ENCODE data around the gene ATP6V0A1. TPM values are rescaled to one million over a fixed set of nuclear protein-coding genes. Genes with fewer than 3 reads are reported as not detected.

The ATP6V0A1 gene
- total and polyA plus RNA-seq, 4 donors: 31.5 to 94.6 (median 45.2) TPM

DNA sequence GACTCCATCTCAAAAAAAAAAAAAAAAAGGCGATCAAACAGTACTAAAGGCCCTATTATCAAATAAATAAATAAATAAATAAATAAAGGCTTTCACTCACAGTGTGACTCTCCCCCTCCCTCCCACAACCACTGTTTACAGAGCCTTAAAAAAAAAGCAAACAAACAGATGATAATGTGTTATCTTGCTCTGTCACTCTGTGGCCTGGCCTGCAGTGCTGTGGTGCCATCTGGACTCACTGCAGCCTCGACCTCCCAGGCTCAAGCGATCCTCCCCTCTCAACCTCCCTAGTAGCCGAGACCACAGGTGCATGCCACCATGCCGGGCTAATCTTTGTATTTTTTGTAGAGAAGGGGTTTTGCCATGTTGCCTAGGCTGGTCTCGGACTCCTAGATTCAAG is 69.3 kb downstream of the ATP6V0A1 start:
- TF ChIP-seq FOXA1 (IDR thresholded peaks at IDR 0.05) (no peak), RXRA (IDR thresholded peaks at IDR 0.05) (no peak), HNF4A (conservative IDR thresholded peaks at IDR 0.05) (peak in 1 of 2 donors; percentile 22), TAF1 (conservative IDR thresholded peaks at IDR 0.05) (no peak), NR2F2 (IDR thresholded peaks at IDR 0.05) (no peak)
- TF ChIP-seq, protein P1, sequence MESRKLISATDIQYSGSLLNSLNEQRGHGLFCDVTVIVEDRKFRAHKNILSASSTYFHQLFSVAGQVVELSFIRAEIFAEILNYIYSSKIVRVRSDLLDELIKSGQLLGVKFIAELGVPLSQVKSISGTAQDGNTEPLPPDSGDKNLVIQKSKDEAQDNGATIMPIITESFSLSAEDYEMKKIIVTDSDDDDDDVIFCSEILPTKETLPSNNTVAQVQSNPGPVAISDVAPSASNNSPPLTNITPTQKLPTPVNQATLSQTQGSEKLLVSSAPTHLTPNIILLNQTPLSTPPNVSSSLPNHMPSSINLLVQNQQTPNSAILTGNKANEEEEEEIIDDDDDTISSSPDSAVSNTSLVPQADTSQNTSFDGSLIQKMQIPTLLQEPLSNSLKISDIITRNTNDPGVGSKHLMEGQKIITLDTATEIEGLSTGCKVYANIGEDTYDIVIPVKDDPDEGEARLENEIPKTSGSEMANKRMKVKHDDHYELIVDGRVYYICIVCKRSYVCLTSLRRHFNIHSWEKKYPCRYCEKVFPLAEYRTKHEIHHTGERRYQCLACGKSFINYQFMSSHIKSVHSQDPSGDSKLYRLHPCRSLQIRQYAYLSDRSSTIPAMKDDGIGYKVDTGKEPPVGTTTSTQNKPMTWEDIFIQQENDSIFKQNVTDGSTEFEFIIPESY (IDR thresholded peaks at IDR 0.05): no peak
- TF ChIP-seq, protein P2, sequence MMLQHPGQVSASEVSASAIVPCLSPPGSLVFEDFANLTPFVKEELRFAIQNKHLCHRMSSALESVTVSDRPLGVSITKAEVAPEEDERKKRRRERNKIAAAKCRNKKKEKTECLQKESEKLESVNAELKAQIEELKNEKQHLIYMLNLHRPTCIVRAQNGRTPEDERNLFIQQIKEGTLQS (IDR thresholded peaks at IDR 0.05): no peak
- Histone ChIP-seq H3K9ac (ENCODE audit: low read depth in 1 of 2, low read length in 2 of 2) (no peak overlapping the region), H3K27me3 (ENCODE audit: control insufficient read depth in 4 of 4, insufficient read depth in 4 of 4, low read length in 3 of 4) (no peaks in the 10 kb centered on the region), H3K36me3 (ENCODE audit: control insufficient read depth in 4 of 4, insufficient read depth in 3 of 4, low read depth in 1 of 4, low read length in 3 of 4) (no peaks in the 10 kb centered on the region), H3K9me3 (ENCODE audit: control insufficient read depth in 4 of 4, low read length in 3 of 4) (no peaks in the 10 kb centered on the region), H3K4me1 (ENCODE audit: control insufficient read depth in 4 of 4, insufficient read depth in 4 of 4, low read length in 3 of 4) (peaks cover 18 to 45% (median 35%) of the 10 kb centered on the region in 4 donors), H3K27ac (ENCODE audit: low read depth in 1 of 2, low read length in 2 of 2) (peak overlapping the region; percentile 9 to 15), H3K4me3 (ENCODE audit: low read depth in 1 of 3, low read length in 3 of 3) (no peak overlapping the region)
- WGBS: 69% methylated on average over 6 of the region's 6 CpGs
- no peak for DNase-seq (ENCODE audit: low spot score)

DNA sequence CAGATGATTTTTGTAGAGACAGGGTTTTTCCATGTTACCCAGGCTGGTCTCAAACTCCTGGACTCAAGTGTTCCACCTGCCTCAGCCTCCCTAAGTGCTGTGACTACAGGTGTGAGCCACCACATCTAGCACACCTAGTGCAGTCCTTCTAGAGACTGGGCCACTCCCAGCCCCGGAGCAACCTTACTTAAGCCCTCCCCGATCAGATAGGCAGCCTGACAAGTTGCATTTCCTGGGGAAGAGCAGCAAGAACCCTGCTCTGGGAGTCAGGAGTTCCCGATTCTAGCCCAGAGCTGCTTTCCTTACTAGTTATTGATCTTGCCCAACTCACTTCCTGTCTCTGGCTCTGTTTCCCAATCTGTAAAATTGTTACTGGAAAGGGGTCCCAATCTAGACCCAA is 70.4 kb downstream of the ATP6V0A1 start:
- 30% methylated on average over 3 of the region's 3 CpGs for WGBS
- peaks cover 18 to 45% (median 34%) of the 10 kb centered on the region in 4 donors for H3K4me1 ChIP-seq (ENCODE audit: control insufficient read depth in 4 of 4, insufficient read depth in 4 of 4, low read length in 3 of 4)
- H3K9ac ChIP-seq (ENCODE audit: low read depth in 1 of 2, low read length in 2 of 2): no peak overlapping the region
- TF ChIP-seq RXRA (IDR thresholded peaks at IDR 0.05): no peak
- TF ChIP-seq SP1 (IDR thresholded peaks at IDR 0.05): no peak
- TF ChIP-seq, protein P1 (IDR thresholded peaks at IDR 0.05): no peak
- no peak for TF ChIP-seq FOXA1 (IDR thresholded peaks at IDR 0.05)
- TF ChIP-seq, protein P3, sequence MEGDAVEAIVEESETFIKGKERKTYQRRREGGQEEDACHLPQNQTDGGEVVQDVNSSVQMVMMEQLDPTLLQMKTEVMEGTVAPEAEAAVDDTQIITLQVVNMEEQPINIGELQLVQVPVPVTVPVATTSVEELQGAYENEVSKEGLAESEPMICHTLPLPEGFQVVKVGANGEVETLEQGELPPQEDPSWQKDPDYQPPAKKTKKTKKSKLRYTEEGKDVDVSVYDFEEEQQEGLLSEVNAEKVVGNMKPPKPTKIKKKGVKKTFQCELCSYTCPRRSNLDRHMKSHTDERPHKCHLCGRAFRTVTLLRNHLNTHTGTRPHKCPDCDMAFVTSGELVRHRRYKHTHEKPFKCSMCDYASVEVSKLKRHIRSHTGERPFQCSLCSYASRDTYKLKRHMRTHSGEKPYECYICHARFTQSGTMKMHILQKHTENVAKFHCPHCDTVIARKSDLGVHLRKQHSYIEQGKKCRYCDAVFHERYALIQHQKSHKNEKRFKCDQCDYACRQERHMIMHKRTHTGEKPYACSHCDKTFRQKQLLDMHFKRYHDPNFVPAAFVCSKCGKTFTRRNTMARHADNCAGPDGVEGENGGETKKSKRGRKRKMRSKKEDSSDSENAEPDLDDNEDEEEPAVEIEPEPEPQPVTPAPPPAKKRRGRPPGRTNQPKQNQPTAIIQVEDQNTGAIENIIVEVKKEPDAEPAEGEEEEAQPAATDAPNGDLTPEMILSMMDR (IDR thresholded peaks at IDR 0.05; ENCODE audit: low read depth, low read length, missing input control): no peak
- H3K27me3 ChIP-seq (ENCODE audit: control insufficient read depth in 4 of 4, insufficient read depth in 4 of 4, low read length in 3 of 4): no peaks in the 10 kb centered on the region
- no peaks in the 10 kb centered on the region for H3K36me3 ChIP-seq (ENCODE audit: control insufficient read depth in 4 of 4, insufficient read depth in 3 of 4, low read depth in 1 of 4, low read length in 3 of 4)
- no peak overlapping the region for H3K4me3 ChIP-seq (ENCODE audit: low read depth in 1 of 3, low read length in 3 of 3)
- no peak for DNase-seq (ENCODE audit: low spot score)
- peak overlapping the region in 1 of 2 donors; percentile 38 for H3K27ac ChIP-seq (ENCODE audit: low read depth in 1 of 2, low read length in 2 of 2)
- no peaks in the 10 kb centered on the region for H3K9me3 ChIP-seq (ENCODE audit: control insufficient read depth in 4 of 4, low read length in 3 of 4)

DNA sequence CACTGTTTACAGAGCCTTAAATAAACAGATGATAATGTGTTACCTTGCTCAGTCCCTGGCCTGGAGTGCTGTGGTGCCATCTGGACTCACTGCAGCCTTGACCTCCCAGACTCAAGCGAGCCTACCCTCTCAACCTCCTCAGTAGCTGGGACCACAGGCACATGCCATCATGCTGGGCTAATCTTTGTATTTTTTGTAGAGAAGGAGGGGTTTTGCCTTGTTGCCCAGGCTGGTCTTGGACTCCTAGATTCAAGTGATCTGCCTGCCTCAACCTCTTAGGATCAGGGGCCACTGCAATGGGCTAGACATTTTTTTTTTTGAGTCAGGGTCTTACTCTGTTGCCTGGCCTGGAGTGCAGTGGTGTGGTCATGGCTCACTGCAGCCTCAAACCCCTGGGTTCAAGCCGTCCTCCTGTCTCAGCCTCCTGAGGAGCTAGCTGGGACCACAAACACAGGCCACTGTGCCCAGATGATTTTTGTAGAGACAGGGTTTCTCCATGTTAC is 72.3 kb downstream of the ATP6V0A1 start:
- no peak for DNase-seq (ENCODE audit: low spot score)
- 62% methylated on average over 2 of the region's 2 CpGs for WGBS
- Histone ChIP-seq H3K36me3 (ENCODE audit: control insufficient read depth in 4 of 4, insufficient read depth in 3 of 4, low read depth in 1 of 4, low read length in 3 of 4) (no peaks in the 10 kb centered on the region), H3K9me3 (ENCODE audit: control insufficient read depth in 4 of 4, low read length in 3 of 4) (no peaks in the 10 kb centered on the region), H3K4me3 (ENCODE audit: low read depth in 1 of 3, low read length in 3 of 3) (no peak overlapping the region), H3K4me1 (ENCODE audit: control insufficient read depth in 4 of 4, insufficient read depth in 4 of 4, low read length in 3 of 4) (peaks cover 23 to 56% (median 42%) of the 10 kb centered on the region in 4 donors), H3K9ac (ENCODE audit: low read depth in 1 of 2, low read length in 2 of 2) (no peak overlapping the region), H3K27me3 (ENCODE audit: control insufficient read depth in 4 of 4, insufficient read depth in 4 of 4, low read length in 3 of 4) (no peaks in the 10 kb centered on the region), H3K27ac (ENCODE audit: low read depth in 1 of 2, low read length in 2 of 2) (peak overlapping the region; percentile 80 to 89)
- TF ChIP-seq, protein P4, sequence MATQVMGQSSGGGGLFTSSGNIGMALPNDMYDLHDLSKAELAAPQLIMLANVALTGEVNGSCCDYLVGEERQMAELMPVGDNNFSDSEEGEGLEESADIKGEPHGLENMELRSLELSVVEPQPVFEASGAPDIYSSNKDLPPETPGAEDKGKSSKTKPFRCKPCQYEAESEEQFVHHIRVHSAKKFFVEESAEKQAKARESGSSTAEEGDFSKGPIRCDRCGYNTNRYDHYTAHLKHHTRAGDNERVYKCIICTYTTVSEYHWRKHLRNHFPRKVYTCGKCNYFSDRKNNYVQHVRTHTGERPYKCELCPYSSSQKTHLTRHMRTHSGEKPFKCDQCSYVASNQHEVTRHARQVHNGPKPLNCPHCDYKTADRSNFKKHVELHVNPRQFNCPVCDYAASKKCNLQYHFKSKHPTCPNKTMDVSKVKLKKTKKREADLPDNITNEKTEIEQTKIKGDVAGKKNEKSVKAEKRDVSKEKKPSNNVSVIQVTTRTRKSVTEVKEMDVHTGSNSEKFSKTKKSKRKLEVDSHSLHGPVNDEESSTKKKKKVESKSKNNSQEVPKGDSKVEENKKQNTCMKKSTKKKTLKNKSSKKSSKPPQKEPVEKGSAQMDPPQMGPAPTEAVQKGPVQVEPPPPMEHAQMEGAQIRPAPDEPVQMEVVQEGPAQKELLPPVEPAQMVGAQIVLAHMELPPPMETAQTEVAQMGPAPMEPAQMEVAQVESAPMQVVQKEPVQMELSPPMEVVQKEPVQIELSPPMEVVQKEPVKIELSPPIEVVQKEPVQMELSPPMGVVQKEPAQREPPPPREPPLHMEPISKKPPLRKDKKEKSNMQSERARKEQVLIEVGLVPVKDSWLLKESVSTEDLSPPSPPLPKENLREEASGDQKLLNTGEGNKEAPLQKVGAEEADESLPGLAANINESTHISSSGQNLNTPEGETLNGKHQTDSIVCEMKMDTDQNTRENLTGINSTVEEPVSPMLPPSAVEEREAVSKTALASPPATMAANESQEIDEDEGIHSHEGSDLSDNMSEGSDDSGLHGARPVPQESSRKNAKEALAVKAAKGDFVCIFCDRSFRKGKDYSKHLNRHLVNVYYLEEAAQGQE (IDR thresholded peaks at IDR 0.05): no peak
- TF ChIP-seq, protein P1 (IDR thresholded peaks at IDR 0.05): peak; percentile 19
- TF ChIP-seq, protein P2 (IDR thresholded peaks at IDR 0.05): no peak
- TF ChIP-seq, protein P3 (IDR thresholded peaks at IDR 0.05; ENCODE audit: low read depth, low read length, missing input control): no peak
